Fibroblast of lung (primary cell): ENCODE results near the gene CCR3. TPM values are rescaled to one million over a fixed set of nuclear protein-coding genes. Genes with fewer than 3 reads are reported as not detected.
A peak's percentile ranks its signal among the peaks of the same experiment; 100 is the strongest.

Experiments used
- DNase-seq, 2 donors: peaks; one replicate each; pipeline versions ENCODE4 v3.0.0 to v3.0.0-alpha.2; 2010; ENCODE audit warnings: low read depth in 2 of 2
- H2AFZ ChIP-seq: 2 replicates; pipeline ENCODE4 v1.5.1; 2012; ENCODE audit warnings: low read length, control low read depth, inconsistent platforms
- H3K27ac ChIP-seq: 2 replicates; pipeline ENCODE4 v1.5.1; 2011; ENCODE audit warnings: low read length, control low read depth; ENCODE audit not compliant: insufficient read depth
- H3K27me3 ChIP-seq: 2 replicates; pipeline ENCODE4 v1.5.1; 2011; ENCODE audit warnings: mild to moderate bottlenecking, low read length; ENCODE audit not compliant: control insufficient read depth, insufficient read depth
- H3K36me3 ChIP-seq: 2 replicates; pipeline ENCODE4 v1.5.1; 2011; ENCODE audit warnings: low read length; ENCODE audit not compliant: control insufficient read depth, insufficient read depth
- H3K4me1 ChIP-seq: 2 replicates; pipeline ENCODE4 v1.5.1; 2011; ENCODE audit warnings: low read length; ENCODE audit not compliant: control insufficient read depth, insufficient read depth; ENCODE audit errors: extremely low read depth
- H3K4me2 ChIP-seq: 2 replicates; pipeline ENCODE4 v1.5.1; 2011; ENCODE audit warnings: low read length, control low read depth; ENCODE audit not compliant: insufficient read depth; ENCODE audit errors: extremely low read depth
- H3K4me3 ChIP-seq, 4 experiments: fragments of 200-600 bp in 1 of 4; sonication (generic) in 1 of 4; replicated peaks in 1 of 4; 2 replicates each; pipeline ENCODE4 v1.5.1; 2011 to 2016; ENCODE audit warnings: low read length in 4 of 4, low read depth in 3 of 4, mild to moderate bottlenecking in 3 of 4, control low read depth in 2 of 4, inconsistent platforms in 1 of 4, mixed read lengths in 1 of 4; ENCODE audit not compliant: insufficient read depth in 1 of 4; ENCODE audit errors: control extremely low read depth in 1 of 4
- H3K79me2 ChIP-seq: 2 replicates; pipeline ENCODE4 v1.5.1; 2012; ENCODE audit warnings: mild to moderate bottlenecking, low read length, inconsistent platforms; ENCODE audit not compliant: control insufficient read depth, insufficient read depth
- H3K9ac ChIP-seq: 2 replicates; pipeline ENCODE4 v1.5.1; 2011; ENCODE audit warnings: mild to moderate bottlenecking, low read length, control low read depth; ENCODE audit not compliant: insufficient read depth
- H3K9me3 ChIP-seq: 2 replicates; pipeline ENCODE4 v1.5.1; 2012; ENCODE audit warnings: low read depth, low read length; ENCODE audit not compliant: control insufficient read depth, insufficient read depth
- H4K20me1 ChIP-seq: 2 replicates; pipeline ENCODE4 v1.5.1; 2011; ENCODE audit warnings: low read length; ENCODE audit not compliant: control insufficient read depth, insufficient read depth; ENCODE audit errors: extremely low read depth
- CTCF ChIP-seq, 2 donors: IDR thresholded peaks in 1 of 2; conservative IDR thresholded peaks in 1 of 2; 1 replicate in 1 of 2; 2 replicates in 1 of 2; pipeline ENCODE4 v1.5.1; 2011 to 2012; ENCODE audit warnings: low read length in 2 of 2, control low read depth in 1 of 2, inconsistent platforms in 1 of 2, low read depth in 1 of 2, mild to moderate bottlenecking in 1 of 2
- EZH2 ChIP-seq: IDR thresholded peaks from 2 replicates; pipeline ENCODE4 v1.5.1; 2012; ENCODE audit warnings: low read length, control low read depth, mild to moderate bottlenecking; ENCODE audit errors: missing control alignments
- polyA plus RNA-seq, 2 donors: library from polyadenylated mRNA; depleted of rRNA in 1 of 2; stranded (reverse) in 1 of 2; unstranded in 1 of 2; fragments of >200 nt; gene quantifications; 2 replicates each; pipeline ENCODE4 v1.2.1, GENCODE V29; 2011 to 2012; ENCODE audit warnings: missing spikeins in 1 of 2
- total RNA-seq: library from RNA; depleted of rRNA; stranded (reverse); fragments of >200 nt; gene quantifications from 2 replicates; pipeline ENCODE4 v1.2.1, GENCODE V29; 2014

CCR3 gene
- total and polyA plus RNA-seq, 2 donors (not counting 1 experiment from before 2014, with no cell fraction given): 0.16 to 0.17 TPM

DNA sequence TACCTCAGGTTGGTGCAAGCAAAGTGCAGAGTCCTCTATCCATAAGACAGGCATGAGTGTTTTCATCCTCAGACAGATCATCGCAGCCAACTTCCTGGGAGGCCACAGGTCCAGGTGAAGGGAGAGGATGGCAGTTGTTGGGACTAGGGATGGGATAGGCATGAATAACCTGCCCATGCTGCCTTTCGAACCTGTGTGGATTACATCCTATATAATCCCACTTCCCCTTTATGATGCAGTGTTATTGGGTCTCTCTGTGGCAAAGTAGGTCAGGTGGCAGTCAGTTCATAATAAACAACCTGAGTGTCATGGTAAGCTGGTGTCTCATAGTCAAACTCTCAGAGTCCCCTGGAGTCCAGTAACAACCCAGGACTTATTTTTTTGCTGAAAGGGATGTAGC lies 40.4 kb downstream of the CCR3 start:
- no peaks in the 10 kb centered on the region for H3K4me1 ChIP-seq
- no peak overlapping the region for H3K4me3 ChIP-seq
- H3K27me3 ChIP-seq: no peaks in the 10 kb centered on the region
- no peak overlapping the region for H2AFZ ChIP-seq
- H4K20me1 ChIP-seq: no peaks in the 10 kb centered on the region
- H3K79me2 ChIP-seq: no peaks in the 10 kb centered on the region
- no peaks in the 10 kb centered on the region for H3K36me3 ChIP-seq
- H3K9me3 ChIP-seq: no peaks in the 10 kb centered on the region
- TF ChIP-seq CTCF (conservative IDR thresholded peaks at IDR 0.05 in 1 of 2, IDR thresholded peaks at IDR 0.05 in 1 of 2; ENCODE audit: low read depth in 1 of 2, low read length in 2 of 2) (no peak), EZH2 (no peak)
- DNase-seq: no peak
- no peak overlapping the region for H3K27ac ChIP-seq
- H3K4me2 ChIP-seq: no peak overlapping the region
- H3K9ac ChIP-seq: no peak overlapping the region

DNA sequence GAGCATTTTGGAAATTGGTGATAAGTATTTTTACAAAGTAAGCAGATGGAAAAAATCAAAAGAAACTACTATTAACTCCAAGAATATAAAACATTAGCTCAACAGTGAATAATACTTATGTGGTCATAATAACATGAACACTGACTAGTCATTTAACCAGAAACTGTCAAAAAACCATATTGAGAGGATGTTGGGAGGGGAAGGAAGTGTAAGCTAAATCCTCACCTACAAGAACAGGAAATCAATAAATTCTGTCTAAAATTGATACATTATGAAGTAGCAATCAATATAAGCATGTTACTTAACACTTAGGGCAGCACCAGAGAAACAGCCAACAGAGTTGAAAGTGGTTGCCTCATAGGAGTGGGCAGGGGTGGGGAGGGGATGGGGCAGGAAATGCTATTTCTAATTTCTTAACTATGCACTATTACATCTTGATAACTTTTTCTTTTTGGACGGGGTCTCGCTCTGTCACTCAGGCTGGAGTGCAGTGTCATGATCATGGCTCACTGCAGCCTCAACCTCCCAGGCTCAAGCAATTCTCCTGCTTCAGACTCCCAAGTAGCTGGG lies 41.7 kb downstream of the CCR3 start:
- no peak overlapping the region for H2AFZ ChIP-seq
- no peak overlapping the region for H3K4me2 ChIP-seq
- H3K4me1 ChIP-seq: no peaks in the 10 kb centered on the region
- no peaks in the 10 kb centered on the region for H3K9me3 ChIP-seq
- H3K79me2 ChIP-seq: no peaks in the 10 kb centered on the region
- H3K36me3 ChIP-seq: no peaks in the 10 kb centered on the region
- DNase-seq: no peak
- H3K27me3 ChIP-seq: no peaks in the 10 kb centered on the region
- no peak overlapping the region for H3K4me3 ChIP-seq
- no peak overlapping the region for H3K27ac ChIP-seq
- TF ChIP-seq EZH2: no peak
- no peak for TF ChIP-seq CTCF (conservative IDR thresholded peaks at IDR 0.05 in 1 of 2, IDR thresholded peaks at IDR 0.05 in 1 of 2; ENCODE audit: low read depth in 1 of 2, low read length in 2 of 2)
- H3K9ac ChIP-seq: no peak overlapping the region
- H4K20me1 ChIP-seq: no peaks in the 10 kb centered on the region

DNA sequence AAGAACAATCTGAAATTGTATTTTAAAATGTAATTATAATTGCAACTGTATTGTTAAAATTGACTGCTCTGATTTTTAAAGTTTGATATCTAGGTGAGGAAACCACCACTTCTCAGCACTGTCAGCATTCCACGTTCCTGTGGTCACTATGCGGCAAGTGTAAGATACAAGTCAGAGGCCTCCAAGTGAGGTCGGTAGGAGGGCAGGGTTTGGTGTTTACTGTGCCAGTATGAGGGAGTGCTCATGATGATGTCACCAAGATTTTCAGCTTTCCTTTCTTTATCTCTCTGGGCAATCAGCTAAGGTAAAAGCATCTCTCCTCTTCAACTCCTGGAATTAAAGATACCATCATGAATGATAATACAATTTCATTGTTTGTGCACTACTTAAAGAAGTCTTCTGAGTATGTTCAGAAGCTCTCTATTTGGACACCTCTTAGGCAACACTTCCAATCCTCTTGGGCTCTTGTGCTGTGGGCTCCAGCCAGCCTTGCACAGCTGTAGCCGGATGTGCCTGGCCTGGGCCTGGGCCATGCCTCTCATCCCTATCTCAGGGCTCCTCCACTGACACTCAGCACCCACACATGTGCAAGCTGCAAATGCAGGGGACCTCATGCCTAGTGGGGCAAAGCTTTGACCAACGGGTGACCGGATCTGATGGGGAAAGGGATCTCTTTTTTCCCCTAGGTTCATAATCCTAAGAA lies 42.9 kb downstream of the CCR3 start:
- Histone ChIP-seq H4K20me1 (no peaks in the 10 kb centered on the region), H3K27me3 (no peaks in the 10 kb centered on the region), H3K4me1 (no peaks in the 10 kb centered on the region), H3K9me3 (no peaks in the 10 kb centered on the region), H3K27ac (no peak overlapping the region), H3K36me3 (no peaks in the 10 kb centered on the region), H3K9ac (no peak overlapping the region), H3K79me2 (no peaks in the 10 kb centered on the region), H3K4me2 (no peak overlapping the region), H2AFZ (no peak overlapping the region), H3K4me3 (no peak overlapping the region)
- no peak for TF ChIP-seq CTCF (conservative IDR thresholded peaks at IDR 0.05 in 1 of 2, IDR thresholded peaks at IDR 0.05 in 1 of 2; ENCODE audit: low read depth in 1 of 2, low read length in 2 of 2)
- TF ChIP-seq EZH2: no peak
- peak in 1 of 2 donors; percentile 2 for DNase-seq
